Transverse colon (tissue), 4 donors: ENCODE results near the gene SPA17.

ENCODE experiments used
- CTCF ChIP-seq, 5 experiments: fragments of 200-600 bp in 3 of 5; fragments of 450-650 bp in 2 of 5; sonication (generic) in 3 of 5; IDR thresholded peaks; 1 replicate in 2 of 5; 2 replicates in 3 of 5; pipeline ENCODE4 v1.5.1; 2016 to 2017; ENCODE audit warnings: antibody characterized with exemption in 5 of 5, inconsistent platforms in 3 of 5, mild to moderate bottlenecking in 2 of 5, moderate library complexity in 1 of 5
- POLR2AphosphoS5 ChIP-seq, 3 donors: sonication (generic); formaldehyde crosslinking; IDR thresholded peaks; one replicate each; pipeline ENCODE4 v1.6.1; 2016; ENCODE audit warnings: antibody characterized with exemption in 3 of 3

- no peak for TF ChIP-seq CTCF (IDR thresholded peaks at IDR 0.05)
- TF ChIP-seq POLR2AphosphoS5 (IDR thresholded peaks at IDR 0.05), result no peak
Measured at GRCh38 chr11:124727474-124727873, 53.8 kb downstream of the SPA17 start.
